GM10847 (cell line): ENCODE measurements around the gene HTRA3.

Experiments used
- POLR2A ChIP-seq: IDR thresholded peaks from 2 replicates; pipeline ENCODE4 v1.6.1; 2011; ENCODE audit not compliant: insufficient read length; ENCODE audit errors: extremely low read depth

Gene HTRA3

GRCh38 chr4:8269535-8270417 is at the start of gene HTRA3:
TSS of gene HTRA3 (plus strand) at chr4:8269754. CDS start at chr4:8269969, 215 bp downstream.
- TF ChIP-seq POLR2A: no peak

- TF ChIP-seq POLR2A: no peak
These were observed 48.7 kb upstream of the HTRA3 start for GRCh38 chr4:8220661-8221450.

GRCh38 chr4:8221476-8221875 is 48.1 kb upstream of the HTRA3 start:
- TF ChIP-seq POLR2A: no peak

GRCh38 chr4:8221985-8222384 is 47.6 kb upstream of the HTRA3 start:
- TF ChIP-seq POLR2A: no peak

- no peak for TF ChIP-seq POLR2A
These were observed 46.8 kb upstream of the HTRA3 start for GRCh38 chr4:8222609-8223388.

GRCh38 chr4:8224267-8224974 is 45.1 kb upstream of the HTRA3 start:
- TF ChIP-seq POLR2A: no peak

GRCh38 chr4:8224975-8225625 is 44.5 kb upstream of the HTRA3 start:
- TF ChIP-seq POLR2A: no peak

- no peak for TF ChIP-seq POLR2A
These were observed 43.7 kb upstream of the HTRA3 start for GRCh38 chr4:8225706-8226443.

GRCh38 chr4:8227201-8227770 is 42.3 kb upstream of the HTRA3 start:
- no peak for TF ChIP-seq POLR2A

- TF ChIP-seq POLR2A: no peak
These were observed 41.7 kb upstream of the HTRA3 start for GRCh38 chr4:8227771-8228318.

GRCh38 chr4:8228319-8229250 is 41.0 kb upstream of the HTRA3 start:
- no peak for TF ChIP-seq POLR2A
